IMR-90 (cell line): ENCODE data around the gene ADAMTS9. TPM values are rescaled to one million over a fixed set of nuclear protein-coding genes. Genes with fewer than 3 reads are reported as not detected.
A peak's percentile ranks its signal among the peaks of the same experiment; 100 is the strongest.

Experiments
- ATAC-seq: fragments of 200-7000 bp; cut with Tn5 transposase; 2 replicates; pipeline ENCODE4 v1.9.1; 2020; ENCODE audit warnings: low read depth, mild to moderate bottlenecking, moderate library complexity
- BruUV-seq: library from RNA; stranded (reverse); fragments of 400-500 nt; replicated peaks from 2 replicates; lab custom pipeline; 2021; lab: Mats Ljungman, UMichigan
- CTCF ChIA-PET: fragments of 300-600 bp; formaldehyde crosslinking; extraction: SDS; loops from one replicate; lab custom pipeline; 2021; ENCODE audit warnings: antibody characterized with exemption; lab: Yijun Ruan, JAX
- POLR2A ChIA-PET: fragments of 300-600 bp; sonication (Branson Sonifier 250); formaldehyde crosslinking; loops from one replicate; lab custom pipeline; 2022; ENCODE audit warnings: antibody characterized with exemption; ENCODE audit not compliant: unreplicated experiment; lab: Charles Lee
- DNase-seq: peaks from one replicate; pipeline ENCODE4 v3.0.0; 2013
- H2AFZ ChIP-seq: replicated peaks from 2 replicates; pipeline ENCODE3; 2013; ENCODE audit warnings: low read length, mild to moderate bottlenecking; ENCODE audit not compliant: poor library complexity
- H2AK5ac ChIP-seq: 2 replicates; pipeline ENCODE4 v1.6.1; 2013; ENCODE audit warnings: low read depth, low read length, inconsistent platforms
- H2AK9ac ChIP-seq: replicated peaks from 2 replicates; pipeline ENCODE3; 2013; ENCODE audit warnings: mild to moderate bottlenecking, low read depth, low read length, moderate library complexity; ENCODE audit not compliant: poor library complexity
- H2BK120ac ChIP-seq: 2 replicates; pipeline ENCODE4 v1.6.1; 2013; ENCODE audit warnings: low read depth, low read length, inconsistent platforms
- H2BK15ac ChIP-seq: 3 replicates; pipeline ENCODE4 v1.6.1; 2013; ENCODE audit warnings: low read depth, low read length, inconsistent platforms
- H2BK20ac ChIP-seq: 2 replicates; pipeline ENCODE4 v1.6.1; 2013; ENCODE audit warnings: low read depth, mild to moderate bottlenecking, inconsistent platforms, low read length, moderate library complexity
- H2BK5ac ChIP-seq: 2 replicates; pipeline ENCODE4 v1.6.1; 2013; ENCODE audit warnings: mild to moderate bottlenecking, low read depth, low read length, inconsistent platforms; ENCODE audit not compliant: poor library complexity, severe bottlenecking
- H3K14ac ChIP-seq: replicated peaks from 2 replicates; pipeline ENCODE4 v1.6.1; 2013; ENCODE audit warnings: low read depth, low read length, inconsistent platforms
- H3K18ac ChIP-seq: 2 replicates; pipeline ENCODE4 v1.6.1; 2013; ENCODE audit warnings: low read depth, low read length, control low read depth
- H3K23ac ChIP-seq: 2 replicates; pipeline ENCODE4 v1.6.1; 2013; ENCODE audit warnings: low read depth, low read length, inconsistent platforms
- H3K27ac ChIP-seq: 2 replicates; pipeline ENCODE4 v1.5.1; 2013; ENCODE audit warnings: mild to moderate bottlenecking, control low read depth, low read length; ENCODE audit not compliant: insufficient read depth
- H3K27me3 ChIP-seq: 2 replicates; pipeline ENCODE4 v1.6.1; 2013; ENCODE audit warnings: low read length; ENCODE audit not compliant: control insufficient read depth, insufficient read depth
- H3K36me3 ChIP-seq: 2 replicates; pipeline ENCODE4 v1.6.1; 2013; ENCODE audit warnings: low read length, mixed read lengths; ENCODE audit not compliant: control insufficient read depth, insufficient read depth
- H3K4ac ChIP-seq: 2 replicates; pipeline ENCODE4 v1.6.1; 2013; ENCODE audit warnings: low read depth, low read length, inconsistent platforms
- H3K4me1 ChIP-seq: 2 replicates; pipeline ENCODE4 v1.6.1; 2013; ENCODE audit warnings: low read length, mixed read lengths; ENCODE audit not compliant: control insufficient read depth, insufficient read depth
- H3K4me2 ChIP-seq: 2 replicates; pipeline ENCODE4 v1.6.1; 2013; ENCODE audit warnings: low read depth, mild to moderate bottlenecking, control low read depth, low read length, moderate library complexity
- H3K4me3 ChIP-seq: 2 replicates; pipeline ENCODE4 v1.5.1; 2013; ENCODE audit warnings: low read depth, mild to moderate bottlenecking, control low read depth, low read length, moderate library complexity; ENCODE audit not compliant: insufficient read depth
- H3K56ac ChIP-seq: 2 replicates; pipeline ENCODE4 v1.6.1; 2013; ENCODE audit warnings: low read length, inconsistent platforms; ENCODE audit not compliant: insufficient read depth; ENCODE audit errors: extremely low read depth
- H3K79me1 ChIP-seq, 2 experiments: 2 replicates each; pipeline ENCODE4 v1.6.1; 2013; ENCODE audit warnings: low read length in 2 of 2, inconsistent platforms in 1 of 2, low read depth in 1 of 2
- H3K9ac ChIP-seq: 2 replicates; pipeline ENCODE4 v1.6.1; 2013; ENCODE audit warnings: low read depth, low read length, control low read depth
- H3K9me1 ChIP-seq: 2 replicates; pipeline ENCODE4 v1.6.1; 2013; ENCODE audit warnings: low read length, inconsistent platforms; ENCODE audit not compliant: insufficient read depth
- H3K9me3 ChIP-seq: 2 replicates; pipeline ENCODE4 v1.6.1; 2013; ENCODE audit warnings: low read length; ENCODE audit not compliant: control insufficient read depth, insufficient read depth
- H4K20me1 ChIP-seq: 2 replicates; pipeline ENCODE4 v1.6.1; 2013; ENCODE audit warnings: low read length, inconsistent platforms; ENCODE audit not compliant: insufficient read depth
- H4K5ac ChIP-seq: 2 replicates; pipeline ENCODE4 v1.6.1; 2013; ENCODE audit warnings: mild to moderate bottlenecking, low read depth, low read length, control low read depth
- H4K8ac ChIP-seq, 2 experiments: 2 replicates each; pipeline ENCODE4 v1.6.1; 2013; ENCODE audit warnings: low read depth in 2 of 2, low read length in 2 of 2, control low read depth in 1 of 2, inconsistent platforms in 1 of 2
- H4K91ac ChIP-seq: 2 replicates; pipeline ENCODE4 v1.6.1; 2013; ENCODE audit warnings: low read depth, low read length, inconsistent platforms; ENCODE audit not compliant: insufficient read depth
- RCOR1 ChIP-seq: IDR thresholded peaks from 2 replicates; pipeline ENCODE4 v1.6.1; 2012; ENCODE audit warnings: mild to moderate bottlenecking, low read length, improper control_type of control experiment; ENCODE audit not compliant: insufficient replicate concordance
- SMC3 ChIP-seq: fragments of 150-350 bp; IDR thresholded peaks from 2 replicates; pipeline ENCODE4 v1.6.1; 2016; ENCODE audit warnings: low read depth, mild to moderate bottlenecking, antibody characterized with exemption, low read length, moderate library complexity
- WGBS, 2 experiments: methylation state at CpG; one replicate each; pipeline versions ENCODE4 v1.1.5 to v1.1.7; 2013; ENCODE audit warnings: missing lambda C conversion rate in 2 of 2; ENCODE audit not compliant: insufficient read length in 1 of 2; ENCODE audit errors: extremely low coverage in 2 of 2; 5-methylcytosine and 5-hydroxymethylcytosine counted together
- dilution Hi-C: fragments of 300-500 bp; cut with HindIII; formaldehyde crosslinking; loops from one replicate; pipeline ENCODE4 v1.14.3; 2018; ENCODE audit warnings: low sequenced_read_pairs; ENCODE audit not compliant: unreplicated experiment
- in situ Hi-C: fragments of 300-500 bp; cut with MboI; formaldehyde crosslinking; loops from 3 replicates; pipeline ENCODE4 v1.14.3; 2019; ENCODE audit warnings: low sequenced_read_pairs, inconsistent platforms, mixed read lengths
- intact Hi-C: fragments of 100-400 bp; cut with micrococcal nuclease; formaldehyde crosslinking; loops from 2 replicates; pipeline ENCODE4 v1.10.0; 2022
- polyA plus RNA-seq, 3 experiments: library from polyadenylated mRNA; depleted of rRNA; stranded (reverse); fragments of >200 nt; gene quantifications; 2 replicates each; pipeline ENCODE4 v1.2.3, GENCODE V29; 2012; ENCODE audit warnings: low replicate concordance in 1 of 3
- total RNA-seq: library from RNA; depleted of rRNA; stranded (reverse); fragments of >200 nt; gene quantifications from 2 replicates; pipeline ENCODE4 v1.2.3, GENCODE V29; 2012

ADAMTS9 gene
- total and polyA plus RNA-seq, 2 of the 4 experiments (the other 2 are of a cell fraction) = 0.55 to 1.1 TPM

- H3K9ac ChIP-seq = peak overlapping the region; percentile 74
- dilution Hi-C loops (no loop called here), intact Hi-C loops (loop anchor here (5.0 kb wide), 2 partner anchors 485 to 750 kb away; no protein-coding TSS in a partner anchor), in situ Hi-C loops (no loop called here)
- peak overlapping the region; percentile 87 for H2AFZ ChIP-seq
- H2AK9ac ChIP-seq = no peak overlapping the region
- no peaks in the 10 kb centered on the region for H3K79me1 ChIP-seq
- H2BK20ac ChIP-seq = no peak overlapping the region
- H4K8ac ChIP-seq = peak overlapping the region in 1 of 2 experiments; percentile 35; a peak in 1 of 4 replicates
- H3K4me3 ChIP-seq = peak overlapping the region; percentile 64
- ATAC-seq (peak; percentile 1; the same call in 1 of the 2 replicates), DNase-seq (no peak)
- no peak overlapping the region for H2BK15ac ChIP-seq
- H3K4me1 ChIP-seq = peaks cover 3% of the 10 kb centered on the region; the same call in 1 of the 2 replicates
- H3K27me3 ChIP-seq = no peaks in the 10 kb centered on the region
- H4K20me1 ChIP-seq = no peaks in the 10 kb centered on the region; the same call in 1 of the 2 replicates
- H3K14ac ChIP-seq = no peak overlapping the region
- no peak overlapping the region for H4K91ac ChIP-seq
- no peak overlapping the region for H3K56ac ChIP-seq
- no peaks in the 10 kb centered on the region for H3K36me3 ChIP-seq
- no peak overlapping the region; the same call in 1 of the 2 replicates for H3K18ac ChIP-seq
- no peak overlapping the region for H4K5ac ChIP-seq
- 0% methylated on average over 1 of the region's 42 CpGs; no CpG with 5 or more reads in 1 of the 2 experiments for WGBS, 2 experiments
- no peaks in the 10 kb centered on the region for H3K9me1 ChIP-seq
- no peaks in the 10 kb centered on the region for H3K9me3 ChIP-seq
- no peak overlapping the region for H2BK120ac ChIP-seq
- H2AK5ac ChIP-seq = no peak overlapping the region
- H3K27ac ChIP-seq = peak overlapping the region; percentile 89
- H3K4ac ChIP-seq = no peak overlapping the region
- H2BK5ac ChIP-seq = no peak overlapping the region
- CTCF ChIA-PET = no interaction called here
- POLR2A ChIA-PET = no interaction called here
- BruUV-seq = no TSS peak
- no peak for TF ChIP-seq SMC3
- TF ChIP-seq RCOR1 = no peak
- peak overlapping the region; percentile 26; the same call in 1 of the 2 replicates for H3K23ac ChIP-seq
- H3K4me2 ChIP-seq = peak overlapping the region; percentile 72
Observed at GRCh38 chr3:64687086-64687780, 567 bp downstream of the ADAMTS9 start.
